IPS-NIHi11 (cell line): ENCODE measurements around the gene TDRD7.

Experiments used
- DNase-seq: peaks from one replicate; pipeline ENCODE4 v3.0.0; 2012; ENCODE audit warnings: mixed read lengths, low spot score

TDRD7 gene, protein sequence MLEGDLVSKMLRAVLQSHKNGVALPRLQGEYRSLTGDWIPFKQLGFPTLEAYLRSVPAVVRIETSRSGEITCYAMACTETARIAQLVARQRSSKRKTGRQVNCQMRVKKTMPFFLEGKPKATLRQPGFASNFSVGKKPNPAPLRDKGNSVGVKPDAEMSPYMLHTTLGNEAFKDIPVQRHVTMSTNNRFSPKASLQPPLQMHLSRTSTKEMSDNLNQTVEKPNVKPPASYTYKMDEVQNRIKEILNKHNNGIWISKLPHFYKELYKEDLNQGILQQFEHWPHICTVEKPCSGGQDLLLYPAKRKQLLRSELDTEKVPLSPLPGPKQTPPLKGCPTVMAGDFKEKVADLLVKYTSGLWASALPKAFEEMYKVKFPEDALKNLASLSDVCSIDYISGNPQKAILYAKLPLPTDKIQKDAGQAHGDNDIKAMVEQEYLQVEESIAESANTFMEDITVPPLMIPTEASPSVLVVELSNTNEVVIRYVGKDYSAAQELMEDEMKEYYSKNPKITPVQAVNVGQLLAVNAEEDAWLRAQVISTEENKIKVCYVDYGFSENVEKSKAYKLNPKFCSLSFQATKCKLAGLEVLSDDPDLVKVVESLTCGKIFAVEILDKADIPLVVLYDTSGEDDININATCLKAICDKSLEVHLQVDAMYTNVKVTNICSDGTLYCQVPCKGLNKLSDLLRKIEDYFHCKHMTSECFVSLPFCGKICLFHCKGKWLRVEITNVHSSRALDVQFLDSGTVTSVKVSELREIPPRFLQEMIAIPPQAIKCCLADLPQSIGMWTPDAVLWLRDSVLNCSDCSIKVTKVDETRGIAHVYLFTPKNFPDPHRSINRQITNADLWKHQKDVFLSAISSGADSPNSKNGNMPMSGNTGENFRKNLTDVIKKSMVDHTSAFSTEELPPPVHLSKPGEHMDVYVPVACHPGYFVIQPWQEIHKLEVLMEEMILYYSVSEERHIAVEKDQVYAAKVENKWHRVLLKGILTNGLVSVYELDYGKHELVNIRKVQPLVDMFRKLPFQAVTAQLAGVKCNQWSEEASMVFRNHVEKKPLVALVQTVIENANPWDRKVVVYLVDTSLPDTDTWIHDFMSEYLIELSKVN

DNA sequence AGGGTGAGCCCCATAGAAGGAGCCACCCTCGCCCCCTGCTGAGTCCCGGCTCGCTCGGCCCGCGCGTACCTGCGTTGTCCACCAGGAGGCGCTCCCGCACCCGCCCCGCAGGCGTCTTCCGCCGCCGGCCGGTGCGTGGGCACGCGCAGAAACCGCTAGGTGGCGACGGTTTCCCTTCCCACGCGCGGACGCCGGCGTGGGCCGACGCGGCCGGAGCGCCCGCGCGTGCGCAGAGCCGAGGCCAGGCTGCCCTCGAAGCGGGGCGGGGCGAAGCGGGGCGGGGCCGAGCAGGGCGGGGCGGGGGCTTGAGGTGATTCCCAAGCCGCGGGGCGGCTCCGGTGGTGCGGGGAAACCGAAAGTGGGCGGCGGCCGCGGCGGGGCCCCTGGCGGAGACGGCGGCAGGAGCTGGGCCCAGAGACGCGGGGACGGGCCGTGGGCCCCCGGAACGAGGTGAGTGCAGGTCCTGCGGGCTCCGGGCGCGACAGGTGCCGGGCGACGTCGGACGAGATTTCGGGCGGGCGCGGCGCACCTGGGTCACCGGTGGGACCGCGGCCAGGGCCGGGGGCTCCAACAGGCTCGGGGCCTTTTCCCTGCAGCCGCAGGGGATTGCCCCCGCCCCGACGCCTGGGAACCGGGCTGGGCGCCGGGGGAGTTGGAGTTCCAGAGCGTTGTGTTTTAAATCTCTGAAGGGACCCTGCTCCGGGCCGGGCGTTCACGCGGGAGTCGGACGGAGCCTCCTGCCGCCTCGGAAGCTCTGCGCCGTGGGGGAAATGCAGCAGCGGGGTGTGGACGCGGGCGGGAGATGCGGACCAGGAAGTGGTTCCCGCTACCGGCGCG lies at the start of gene TDRD7:
Gene TDRD7 (plus strand): TSS at position 308 of the 837 bp plus-strand sequence. CDS start 16,370 bp downstream, outside the sequence.
- peak; percentile 93 for DNase-seq

DNA sequence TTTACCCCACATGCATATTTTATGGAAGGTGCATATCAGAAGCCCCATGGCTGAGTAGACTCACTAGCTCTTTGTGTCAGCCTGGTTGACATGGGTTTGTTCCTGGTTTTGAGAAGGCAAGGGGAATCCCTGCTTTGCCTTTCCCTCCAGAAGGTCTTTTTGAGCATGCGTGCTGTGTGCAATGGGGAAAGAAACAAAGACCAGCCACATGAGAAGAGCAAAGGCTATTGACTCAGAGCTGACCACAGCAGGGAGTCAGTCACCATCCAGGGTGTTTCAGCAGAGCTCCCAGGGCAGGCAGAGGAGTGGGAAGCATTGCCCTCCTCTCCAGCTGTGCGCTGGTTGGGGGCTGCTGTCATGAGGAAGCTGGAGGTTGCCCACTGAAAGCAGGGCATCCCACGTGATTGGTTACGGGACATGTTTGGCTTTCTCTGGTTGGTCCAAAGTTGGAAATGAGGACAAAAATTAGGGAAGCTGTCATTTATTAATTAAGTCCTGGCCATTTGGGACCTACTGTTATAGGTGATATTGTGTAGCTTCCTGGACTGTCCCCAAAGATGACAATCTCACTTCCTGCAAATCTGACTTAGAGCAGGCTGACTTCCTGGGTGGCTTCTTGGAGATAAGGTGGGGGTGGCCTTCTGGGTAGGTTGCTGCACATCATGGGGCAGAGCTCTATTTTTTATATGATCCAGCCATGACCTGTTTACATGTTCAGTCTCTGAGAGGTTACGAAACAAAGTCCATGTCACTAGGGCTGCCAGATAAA lies 48.9 kb upstream of the TDRD7 start:
- no peak for DNase-seq

DNA sequence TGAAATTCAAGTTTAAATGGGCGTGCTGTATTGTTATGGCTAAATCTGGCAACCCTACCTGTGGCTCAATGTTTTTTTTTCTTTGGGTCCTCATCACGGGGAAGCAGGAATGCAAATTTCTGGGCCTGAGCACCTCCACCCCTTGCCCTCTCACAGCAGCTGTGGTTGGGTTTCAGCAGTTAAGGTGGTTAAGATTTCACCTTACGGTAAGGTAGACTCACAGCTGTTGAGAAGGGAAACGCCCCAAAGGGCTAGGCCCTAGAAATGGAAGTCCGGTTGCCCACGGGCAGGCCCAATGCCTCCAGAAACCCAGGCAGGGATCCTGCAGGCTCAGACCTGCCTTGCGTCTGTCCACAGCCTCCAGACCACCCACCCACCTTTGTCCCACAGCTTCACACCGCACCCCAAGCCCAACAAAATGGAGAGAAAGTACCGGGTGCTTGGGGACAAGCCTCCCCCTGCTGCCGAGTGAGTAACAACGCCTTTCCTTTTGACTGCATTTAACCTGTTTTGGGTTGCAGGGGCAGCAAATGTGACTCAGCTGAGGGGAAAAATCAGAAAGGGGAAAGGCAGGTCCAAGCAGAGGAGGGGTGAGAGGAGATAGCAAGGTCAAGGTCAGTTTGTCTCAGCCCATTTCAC lies 48.1 kb upstream of the TDRD7 start:
- DNase-seq: no peak

DNA sequence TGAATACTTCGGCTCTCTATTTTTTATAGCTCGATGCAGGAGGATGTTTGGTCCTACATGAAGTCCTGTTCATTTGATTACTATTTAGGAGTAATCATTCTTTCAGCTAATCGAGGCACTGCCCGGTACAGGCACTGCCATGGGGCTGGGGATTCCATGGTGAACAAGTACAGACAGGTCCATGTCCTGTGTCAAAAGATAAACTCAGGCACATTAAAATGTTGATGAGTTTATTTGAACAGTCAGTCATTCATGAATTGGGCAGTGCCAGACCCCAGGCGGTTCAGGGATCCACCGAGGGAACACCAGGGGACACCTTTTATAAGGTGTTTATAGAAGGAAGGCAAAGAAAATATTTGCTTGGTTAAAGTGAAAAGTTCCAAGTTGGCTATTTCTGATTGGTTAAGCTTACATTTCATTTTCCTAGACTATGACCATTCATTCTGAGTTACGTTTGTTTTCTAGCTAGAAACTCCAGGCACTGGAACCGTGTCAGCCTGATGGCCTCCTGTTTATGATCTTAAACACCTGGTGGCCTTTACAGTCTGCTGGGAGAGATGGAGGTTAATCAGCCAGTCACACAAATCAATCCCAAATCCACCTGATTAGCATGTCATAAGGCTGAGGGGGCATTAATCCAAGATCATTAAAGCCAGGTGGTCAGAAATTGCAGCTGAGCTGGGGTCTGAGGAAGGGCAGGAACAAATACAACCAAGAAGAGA lies 47.0 kb upstream of the TDRD7 start:
- DNase-seq: no peak

DNA sequence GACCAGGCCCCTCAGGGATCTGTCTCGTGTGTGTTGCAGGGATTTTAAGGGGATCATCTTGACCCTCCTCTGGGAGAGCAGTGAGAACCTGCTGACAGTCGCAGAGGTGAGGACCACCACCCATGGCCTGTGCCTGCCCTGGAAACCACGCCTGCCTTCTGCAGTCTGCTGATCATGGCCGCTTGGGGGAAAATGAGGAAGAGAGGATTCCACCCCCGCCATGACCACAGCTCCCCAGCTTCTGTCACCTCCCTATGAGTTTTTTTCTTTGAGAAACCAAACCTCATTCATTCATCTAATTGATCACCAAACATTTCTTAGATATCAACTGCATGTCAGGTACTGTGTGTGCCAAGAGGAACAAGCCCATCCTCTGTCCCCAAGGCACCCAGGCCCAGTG lies 46.3 kb upstream of the TDRD7 start:
- no peak for DNase-seq

DNA sequence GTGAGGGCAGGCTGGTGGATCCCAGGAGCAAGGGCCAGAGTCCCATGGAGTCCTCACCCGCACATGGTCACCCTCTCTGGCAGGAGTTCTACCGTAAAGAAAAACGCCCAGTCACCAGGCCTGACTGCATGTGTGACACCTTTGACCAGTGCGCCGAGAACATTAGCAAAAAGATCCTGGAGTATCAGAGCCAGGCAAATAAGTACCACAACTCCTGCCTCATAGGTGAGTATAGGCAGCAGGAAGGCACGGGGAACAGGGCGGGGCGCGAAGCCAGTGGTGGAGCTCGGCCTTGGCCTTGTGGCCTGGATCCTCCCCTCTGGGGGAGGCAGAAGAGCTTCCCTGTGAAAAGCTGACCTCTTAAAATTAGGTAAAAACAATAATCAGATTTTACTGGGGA lies 45.4 kb upstream of the TDRD7 start:
- no peak for DNase-seq

DNA sequence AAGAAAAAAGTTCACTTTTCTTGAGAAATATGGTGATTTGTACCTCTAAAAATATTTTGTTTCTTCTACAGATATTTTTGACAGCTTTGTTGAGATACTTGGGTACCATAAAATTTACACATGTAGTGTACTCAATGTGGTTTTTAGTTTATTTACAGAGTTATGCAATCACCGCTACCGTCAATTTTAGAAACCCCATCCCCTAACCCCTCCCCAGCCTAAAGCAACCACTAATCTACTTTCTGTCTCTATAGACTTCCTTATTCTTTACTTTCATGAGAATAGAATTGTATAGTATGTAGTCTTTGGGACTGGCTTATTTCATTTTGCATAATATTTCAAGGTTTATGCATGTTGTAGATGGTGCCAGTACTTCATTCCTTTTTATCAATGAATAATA lies 45.0 kb upstream of the TDRD7 start:
- DNase-seq: no peak

DNA sequence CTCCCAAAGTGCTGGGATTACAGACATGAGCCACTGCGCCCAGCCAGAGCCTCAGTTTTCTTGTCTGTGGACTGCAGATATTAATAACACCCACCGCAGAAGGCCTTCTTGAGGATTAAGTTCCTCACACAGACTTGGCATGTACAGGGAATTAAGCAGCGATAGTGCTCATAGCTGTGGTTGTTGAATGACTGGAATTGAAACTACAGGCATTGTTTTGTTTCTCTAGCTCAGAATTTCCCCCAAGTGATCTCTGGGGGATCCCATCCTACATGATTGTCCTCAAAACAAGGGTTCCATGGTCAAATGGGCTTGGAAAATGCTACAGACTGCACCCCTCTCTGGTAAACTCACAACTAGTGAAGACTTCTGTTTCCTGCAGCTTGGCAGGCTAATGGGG lies 44.2 kb upstream of the TDRD7 start:
- DNase-seq: no peak

DNA sequence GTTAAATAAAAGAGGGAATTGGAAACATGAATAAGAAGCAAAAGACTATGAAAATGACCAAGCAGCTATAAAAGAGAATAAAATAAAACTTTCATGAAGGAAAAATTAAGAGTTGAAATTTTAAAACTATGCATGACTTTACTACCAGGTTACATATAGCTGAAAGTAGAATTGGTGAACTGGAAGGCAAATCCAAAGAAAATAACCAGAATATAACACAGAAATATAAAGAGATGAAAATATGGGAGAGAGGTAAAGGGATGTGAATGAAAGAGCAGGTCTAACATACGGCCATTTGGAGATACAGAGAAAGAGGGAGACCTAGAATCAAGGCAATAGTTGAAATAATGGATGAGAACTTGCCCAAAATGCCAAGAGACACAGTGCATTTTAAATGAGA lies 42.9 kb upstream of the TDRD7 start:
- DNase-seq: no peak

DNA sequence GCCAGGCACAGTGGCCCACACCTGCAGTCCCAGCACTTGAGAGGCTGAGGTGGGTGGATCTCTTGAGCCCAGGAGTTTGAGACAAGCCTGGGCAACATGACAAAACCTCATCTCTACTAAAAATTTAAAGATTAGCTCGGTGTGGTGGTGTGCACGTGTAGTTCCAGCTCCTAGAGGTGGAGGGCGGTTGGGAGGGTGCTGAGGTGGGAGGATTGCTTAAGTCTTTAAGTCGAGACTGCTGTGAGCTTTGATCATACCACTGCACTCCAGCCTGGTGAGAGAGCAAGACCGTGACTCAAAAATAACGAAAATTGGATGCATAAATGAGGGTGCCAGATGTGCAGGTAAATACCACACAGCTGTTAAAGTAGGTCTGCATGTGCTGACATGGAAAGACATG lies 39.3 kb upstream of the TDRD7 start:
- DNase-seq: no peak

DNA sequence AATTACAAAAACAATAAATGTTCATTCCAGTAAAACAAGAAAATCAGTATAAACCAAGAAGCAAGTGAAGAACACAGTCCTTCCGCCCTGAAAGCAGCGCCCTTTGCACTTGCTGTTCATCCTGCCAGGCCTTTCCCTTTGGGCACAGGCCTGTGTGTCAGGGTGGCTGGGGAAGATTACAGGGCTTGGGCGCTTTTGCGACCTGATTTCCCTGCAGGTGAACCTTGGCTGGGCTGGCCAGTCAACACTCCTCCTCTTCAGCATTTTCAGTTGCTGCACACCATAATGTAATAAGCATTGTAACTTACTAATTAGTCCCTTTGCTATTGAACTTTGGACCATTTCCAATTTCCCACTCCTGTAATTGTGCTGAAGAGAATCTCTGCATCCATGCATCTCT lies 38.6 kb upstream of the TDRD7 start:
- DNase-seq: no peak

DNA sequence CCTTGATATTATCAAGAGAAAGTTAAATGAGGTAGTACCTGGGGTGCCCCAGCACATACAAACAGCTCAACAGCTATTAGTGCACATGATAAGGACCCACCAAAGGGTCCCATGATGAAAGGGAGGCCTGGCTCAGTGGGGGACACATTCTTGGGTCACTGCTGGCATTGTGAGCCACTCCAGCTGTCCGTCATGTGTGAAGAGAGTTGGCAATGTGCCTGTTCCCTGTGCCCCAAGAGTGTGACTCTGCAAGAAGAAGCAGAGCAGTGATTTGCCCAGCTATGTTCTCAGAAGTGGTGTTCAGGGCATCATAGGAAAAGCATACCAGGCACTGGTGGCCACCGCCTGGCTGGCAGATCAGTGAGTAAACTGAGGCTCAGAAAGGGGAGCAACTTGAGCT lies 37.1 kb upstream of the TDRD7 start:
- no peak for DNase-seq

DNA sequence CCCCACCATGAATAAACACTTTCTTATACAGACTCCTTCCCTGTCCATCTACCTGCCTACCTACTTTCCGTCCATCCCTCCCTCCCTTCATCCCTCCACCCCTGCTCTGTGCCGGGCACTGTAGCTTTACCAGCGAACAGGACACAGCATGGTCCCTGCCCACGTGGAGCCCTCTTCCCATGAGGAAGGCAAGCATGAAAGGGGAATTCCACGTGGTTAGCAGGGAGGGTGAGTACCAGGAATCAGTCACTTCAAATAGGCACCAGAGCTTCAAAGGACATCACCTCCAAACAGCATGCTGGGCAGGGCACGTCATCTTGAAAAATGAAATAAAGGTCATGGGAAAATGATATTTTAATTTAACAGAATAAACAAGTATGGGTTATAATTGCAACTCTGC lies 35.0 kb upstream of the TDRD7 start:
- DNase-seq: no peak

DNA sequence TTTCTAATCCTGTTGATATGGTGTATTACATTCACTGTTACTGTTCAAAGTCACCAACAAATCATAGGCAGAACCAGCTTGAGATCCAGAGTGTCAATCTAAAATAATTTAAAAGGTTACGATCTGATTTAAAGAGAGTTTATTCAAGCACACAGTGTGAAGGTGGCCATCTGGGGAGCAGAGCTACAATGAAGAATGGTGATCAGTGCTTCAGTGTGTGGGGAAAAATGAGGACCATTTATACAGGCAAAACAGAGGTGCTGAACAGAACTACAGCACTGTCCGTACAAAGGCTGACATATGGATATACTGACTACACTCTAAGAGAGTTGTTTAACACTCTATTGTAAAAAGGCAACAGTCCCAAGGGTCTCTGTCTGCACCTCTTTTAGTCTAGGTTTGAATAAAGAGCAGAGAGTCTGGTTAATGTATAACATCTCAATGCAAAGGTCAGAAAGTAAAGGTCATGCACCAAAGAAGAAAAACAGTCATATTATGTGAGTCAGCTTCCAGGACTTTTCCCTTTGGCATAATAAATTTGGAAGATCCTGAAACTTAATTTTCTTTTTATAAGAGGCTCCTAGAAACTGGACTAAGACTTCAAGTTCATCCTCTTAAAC lies 29.7 kb upstream of the TDRD7 start:
- DNase-seq: no peak

DNA sequence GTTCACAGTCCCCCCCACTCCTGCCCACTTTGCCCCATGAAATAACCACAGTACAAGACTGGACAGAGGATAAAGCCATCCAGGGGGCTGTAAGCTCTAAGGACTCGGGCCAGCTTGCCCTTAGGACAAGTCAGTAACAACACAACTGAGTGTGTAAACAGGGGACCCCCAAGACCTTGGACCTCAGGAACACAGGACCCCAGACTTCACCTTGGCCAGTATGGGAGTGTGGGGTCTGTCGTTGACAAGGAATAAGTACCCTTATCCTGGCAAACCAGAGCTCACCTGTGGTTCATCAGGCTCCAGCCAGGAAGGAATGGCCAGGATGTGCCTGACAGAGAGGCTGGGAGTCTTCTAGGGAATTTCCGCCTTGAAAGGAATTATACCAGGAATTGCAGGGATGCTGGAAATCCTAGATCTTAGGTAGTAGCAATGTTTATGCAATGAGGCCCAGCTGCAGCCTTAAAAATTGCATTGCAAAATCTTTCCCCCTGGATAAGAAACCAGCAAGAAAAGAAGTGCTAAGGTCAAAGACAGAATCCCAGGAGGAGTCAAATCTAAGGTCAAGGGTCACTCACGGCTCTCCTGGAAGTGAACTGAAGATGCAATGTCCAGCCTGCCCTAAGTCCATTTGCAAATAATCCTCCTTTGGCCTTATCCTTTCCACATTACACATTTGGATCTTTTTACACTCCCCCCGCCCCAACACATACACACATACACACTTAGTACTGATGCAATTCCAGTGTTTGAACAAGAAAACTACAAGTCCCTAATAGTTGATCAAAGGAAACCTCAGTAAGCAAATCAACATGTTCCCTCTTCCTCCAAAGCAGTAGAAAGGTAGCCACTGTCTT lies 27.3 kb upstream of the TDRD7 start:
- no peak for DNase-seq

DNA sequence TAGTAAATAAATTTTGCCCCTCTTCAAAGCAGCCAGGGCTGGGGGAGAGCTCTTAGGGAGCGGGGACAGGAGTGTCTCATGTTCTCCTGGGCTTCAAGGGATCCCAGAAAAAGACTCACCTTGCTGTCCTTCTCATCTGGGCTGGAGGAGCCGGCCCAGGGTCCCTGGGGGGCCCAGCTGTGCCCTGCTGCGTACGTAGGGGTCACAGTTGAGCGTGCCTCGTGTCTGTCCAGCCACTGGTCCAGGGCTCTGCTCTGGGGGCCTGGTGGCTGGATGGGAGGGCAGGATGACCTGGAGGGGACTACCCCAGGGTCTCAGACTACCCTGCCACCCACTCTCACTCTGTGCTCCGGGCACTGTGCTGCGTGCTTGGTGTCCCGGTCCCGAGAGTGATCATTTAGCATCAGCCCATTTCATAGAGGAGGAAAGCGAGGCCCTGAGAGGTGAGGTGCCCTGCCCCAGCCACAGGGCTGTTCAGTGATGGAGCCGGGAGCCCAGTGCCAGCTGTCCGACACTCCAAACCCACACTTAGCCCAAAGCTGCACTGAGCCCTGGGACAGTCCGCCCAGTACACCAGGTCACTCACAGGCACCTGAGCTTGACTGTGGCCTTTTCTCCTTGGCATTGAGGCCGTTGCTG lies 26.2 kb upstream of the TDRD7 start:
- no peak for DNase-seq

DNA sequence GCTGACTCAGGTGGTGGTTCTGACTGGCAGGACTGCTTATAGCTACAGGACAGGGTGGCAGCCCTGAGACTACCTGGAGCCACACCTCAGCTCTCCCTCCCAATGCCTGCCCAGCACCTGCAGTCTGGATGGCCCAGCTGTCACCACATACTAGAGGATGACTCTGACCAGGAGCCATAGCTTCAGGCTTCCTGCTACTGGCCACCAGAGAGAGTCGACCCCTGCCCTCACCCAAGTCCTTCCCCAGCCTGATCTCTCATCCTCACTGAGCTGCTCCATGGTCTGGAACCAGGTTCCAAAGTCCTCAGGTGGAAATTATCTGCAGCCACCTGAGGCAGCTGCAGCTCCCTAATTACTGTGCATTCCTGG lies 25.6 kb upstream of the TDRD7 start:
- no peak for DNase-seq
